ENCODE measurements around the gene NOTO. TPM values are rescaled to one million over a fixed set of nuclear protein-coding genes. Genes with fewer than 3 reads are reported as not detected.

NOTO gene
- total RNA-seq, 2 donors from 2014 or later: not detected

DNA sequence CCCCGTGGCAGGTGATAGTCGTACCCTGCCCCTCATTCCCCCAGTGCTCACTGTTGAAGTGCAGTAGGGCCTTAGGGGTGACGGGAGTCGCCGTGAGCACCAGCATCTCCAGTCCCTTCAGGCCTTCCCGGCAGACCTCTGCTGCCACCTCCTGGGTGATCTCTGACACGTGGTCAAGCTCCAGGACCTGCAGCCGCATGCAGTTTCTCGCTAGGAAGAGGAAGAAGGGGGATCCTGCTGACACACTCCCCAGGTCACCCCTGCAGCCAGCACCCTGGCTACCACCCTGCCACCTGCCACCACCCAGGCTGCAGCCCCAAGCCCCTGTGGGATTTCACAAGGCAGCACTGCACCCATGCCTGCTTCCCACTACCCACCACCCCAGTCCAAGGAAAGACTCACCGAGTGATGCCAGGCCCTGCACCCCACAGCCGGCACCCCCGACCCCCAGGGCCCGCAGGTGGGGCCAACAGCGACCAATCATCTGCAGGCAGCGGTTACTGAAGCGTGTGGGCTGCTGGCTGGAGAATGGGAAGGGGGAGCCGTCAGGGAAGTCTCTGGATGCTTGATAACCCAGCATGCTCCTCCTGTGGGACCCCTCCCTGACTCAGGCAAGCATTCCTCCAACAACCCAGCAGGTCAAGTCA is 58.1 kb downstream of the NOTO start:
- ATAC-seq (ENCODE audit: insufficient number of reproducible peaks, low FRiP score, low read depth): no peak
- no peak overlapping the region for H3K27ac ChIP-seq
- H3K27me3 ChIP-seq (replicated peaks; ENCODE audit: insufficient read depth): no peaks in the 10 kb centered on the region
- no peaks in the 10 kb centered on the region for H3K4me1 ChIP-seq (ENCODE audit: control insufficient read depth in 1 of 2, low read depth in 2 of 2)
- H3K4me3 ChIP-seq: no peak overlapping the region
- TF ChIP-seq, protein P1, sequence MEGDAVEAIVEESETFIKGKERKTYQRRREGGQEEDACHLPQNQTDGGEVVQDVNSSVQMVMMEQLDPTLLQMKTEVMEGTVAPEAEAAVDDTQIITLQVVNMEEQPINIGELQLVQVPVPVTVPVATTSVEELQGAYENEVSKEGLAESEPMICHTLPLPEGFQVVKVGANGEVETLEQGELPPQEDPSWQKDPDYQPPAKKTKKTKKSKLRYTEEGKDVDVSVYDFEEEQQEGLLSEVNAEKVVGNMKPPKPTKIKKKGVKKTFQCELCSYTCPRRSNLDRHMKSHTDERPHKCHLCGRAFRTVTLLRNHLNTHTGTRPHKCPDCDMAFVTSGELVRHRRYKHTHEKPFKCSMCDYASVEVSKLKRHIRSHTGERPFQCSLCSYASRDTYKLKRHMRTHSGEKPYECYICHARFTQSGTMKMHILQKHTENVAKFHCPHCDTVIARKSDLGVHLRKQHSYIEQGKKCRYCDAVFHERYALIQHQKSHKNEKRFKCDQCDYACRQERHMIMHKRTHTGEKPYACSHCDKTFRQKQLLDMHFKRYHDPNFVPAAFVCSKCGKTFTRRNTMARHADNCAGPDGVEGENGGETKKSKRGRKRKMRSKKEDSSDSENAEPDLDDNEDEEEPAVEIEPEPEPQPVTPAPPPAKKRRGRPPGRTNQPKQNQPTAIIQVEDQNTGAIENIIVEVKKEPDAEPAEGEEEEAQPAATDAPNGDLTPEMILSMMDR (IDR thresholded peaks at IDR 0.05): no peak
- no peaks in the 10 kb centered on the region for H3K36me3 ChIP-seq
- H3K9me3 ChIP-seq: no peaks in the 10 kb centered on the region
- no peak for DNase-seq (ENCODE audit: low spot score)

Other genes with a start within 250 kb of the NOTO start
- gene SFXN5, start 130.9 kb upstream of the NOTO start, total RNA-seq: 10 to 100 TPM; 16.6 to 18.1 TPM
- 10 to 100 TPM; 62.4 to 78.8 TPM for gene RAB11FIP5, start 89.6 kb upstream of the NOTO start, total RNA-seq
- 10 to 100 TPM; 12.6 to 16.2 TPM for gene SMYD5, start 11.7 kb downstream of the NOTO start, total RNA-seq
- gene PRADC1, start 30.7 kb downstream of the NOTO start, total RNA-seq: 10 to 100 TPM; 19.9 to 24.5 TPM
- gene CCT7, start 31.7 kb downstream of the NOTO start, total RNA-seq: 100 to 1,000 TPM; 121 to 144 TPM
- 1 to 10 TPM; 3.5 to 6.1 TPM for gene FBXO41, start 81.9 kb downstream of the NOTO start, total RNA-seq
- not detected for gene EGR4, start 91.0 kb downstream of the NOTO start, total RNA-seq
- gene ALMS1, start 183.3 kb downstream of the NOTO start, total RNA-seq: 10 to 100 TPM; 30.7 to 41.6 TPM